HT1080 (cell line): ENCODE results near the gene ICAM2. TPM values are rescaled to one million over a fixed set of nuclear protein-coding genes. Genes with fewer than 3 reads are reported as not detected.
A peak's percentile ranks its signal among the peaks of the same experiment; 100 is the strongest.
"Not testable (repeated sequence)": the region's sequence is repeated elsewhere in the genome, so short reads cannot be mapped to it uniquely, and the experiment has no call there.

ENCODE experiments used
- DNase-seq: peaks from one replicate; pipeline ENCODE4 v3.0.0-alpha.2; 2015; ENCODE audit warnings: low read depth
- total RNA-seq: library from RNA; depleted of rRNA; stranded (reverse); fragments of >200 nt; shearing (Covaris generic); gene quantifications from 2 replicates; pipeline ENCODE4 v1.2.3, GENCODE V29; 2014

ICAM2 gene
- total RNA-seq, 1 experiment from 2014 or later, result 8.2 TPM

- DNase-seq, result no peak
These were observed 5.0 kb downstream of the ICAM2 start for GRCh38 chr17:64015447-64015846.

GRCh38 chr17:64009571-64010402, 10.6 kb downstream of the ICAM2 start:
- DNase-seq, result peak; percentile 54

GRCh38 chr17:64008830-64009229, 11.6 kb downstream of the ICAM2 start:
- DNase-seq, result no peak

GRCh38 chr17:64008346-64008745, 12.1 kb downstream of the ICAM2 start:
- DNase-seq, result no peak

GRCh38 chr17:64007838-64008282, 12.6 kb downstream of the ICAM2 start:
- no peak for DNase-seq

- DNase-seq, result not testable (repeated sequence)
These were observed 13.2 kb downstream of the ICAM2 start for GRCh38 chr17:64007089-64007837.

GRCh38 chr17:64006361-64007088, 13.9 kb downstream of the ICAM2 start:
- DNase-seq, result no peak

- DNase-seq, result no peak
These were observed 14.7 kb downstream of the ICAM2 start for GRCh38 chr17:64005734-64006167.

- DNase-seq, result no peak
These were observed 15.3 kb downstream of the ICAM2 start for GRCh38 chr17:64004903-64005733.

GRCh38 chr17:64004218-64004770, 16.1 kb downstream of the ICAM2 start:
- DNase-seq, result no peak

- no peak for DNase-seq
These were observed 16.8 kb downstream of the ICAM2 start for GRCh38 chr17:64003526-64004121.

GRCh38 chr17:64002658-64003525, 17.5 kb downstream of the ICAM2 start:
- no peak for DNase-seq

GRCh38 chr17:64001763-64002529, 18.5 kb downstream of the ICAM2 start:
- DNase-seq, result peak; percentile 20

GRCh38 chr17:64001091-64001579, 19.3 kb downstream of the ICAM2 start:
- DNase-seq, result no peak

GRCh38 chr17:63999680-64000531, 20.5 kb downstream of the ICAM2 start:
- DNase-seq, result no peak

- DNase-seq, result no peak
These were observed 21.4 kb downstream of the ICAM2 start for GRCh38 chr17:63998721-63999679.
